KMS-11 (cell line): ENCODE measurements around the gene POLDIP3.

Experiments
- H2AFZ ChIP-seq: fragments of 200-600 bp; sonication (generic); 2 replicates; pipeline ENCODE4 v1.6.1; 2016; ENCODE audit warnings: antibody characterized with exemption, mixed run types, low read depth
- H3K27ac ChIP-seq: fragments of 200-600 bp; sonication (generic); 2 replicates; pipeline ENCODE4 v1.6.1; 2016; ENCODE audit warnings: mild to moderate bottlenecking, mixed run types
- H3K27me3 ChIP-seq: fragments of 200-600 bp; sonication (generic); 2 replicates; pipeline ENCODE4 v1.6.1; 2017; ENCODE audit warnings: mild to moderate bottlenecking, low read depth, mixed run types, moderate library complexity; ENCODE audit not compliant: insufficient read depth
- H3K36me3 ChIP-seq: fragments of 200-600 bp; sonication (generic); 2 replicates; pipeline ENCODE4 v1.6.1; 2017; ENCODE audit warnings: mild to moderate bottlenecking, mixed run types; ENCODE audit not compliant: insufficient read depth
- H3K4me1 ChIP-seq: fragments of 200-600 bp; sonication (generic); 2 replicates; pipeline ENCODE4 v1.6.1; 2016; ENCODE audit warnings: mild to moderate bottlenecking, low read depth, mixed run types; ENCODE audit not compliant: poor library complexity, severe bottlenecking
- H3K4me2 ChIP-seq: fragments of 200-600 bp; sonication (generic); 2 replicates; pipeline ENCODE4 v1.7.0; 2016; ENCODE audit warnings: mild to moderate bottlenecking, mixed run types
- H3K4me3 ChIP-seq: fragments of 200-600 bp; sonication (generic); IDR thresholded peaks from 2 replicates; pipeline ENCODE4 v1.6.1; 2017; ENCODE audit warnings: low read depth, low read length, mixed read lengths; ENCODE audit not compliant: insufficient read depth
- H3K79me2 ChIP-seq: fragments of 200-600 bp; sonication (generic); 2 replicates; pipeline ENCODE4 v1.6.1; 2016; ENCODE audit warnings: low read depth, mixed run types; ENCODE audit not compliant: insufficient read depth
- H3K9ac ChIP-seq: fragments of 200-600 bp; sonication (generic); 2 replicates; pipeline ENCODE4 v1.6.1; 2016; ENCODE audit warnings: mild to moderate bottlenecking, mixed run types
- H4K20me1 ChIP-seq: fragments of 200-600 bp; sonication (generic); 2 replicates; pipeline ENCODE4 v1.6.1; 2016; ENCODE audit warnings: mild to moderate bottlenecking, mixed run types; ENCODE audit not compliant: insufficient read depth
- CTCF ChIP-seq: fragments of 200-600 bp; sonication (generic); conservative IDR thresholded peaks from 2 replicates; pipeline ENCODE4 v1.6.1; 2017; ENCODE audit warnings: low read depth, mild to moderate bottlenecking, antibody characterized with exemption, low read length, moderate library complexity, mixed read lengths

POLDIP3 gene

GRCh38 chr22:42561856-42562255 is 52.8 kb downstream of the POLDIP3 start:
- H2AFZ ChIP-seq: no peak overlapping the region

GRCh38 chr22:42560781-42561180 is 53.9 kb downstream of the POLDIP3 start:
- no peak overlapping the region for H3K9ac ChIP-seq
- no peaks in the 10 kb centered on the region for H4K20me1 ChIP-seq
- no peak overlapping the region for H3K4me2 ChIP-seq
- peak; percentile 68 for TF ChIP-seq CTCF
- H3K36me3 ChIP-seq: no peaks in the 10 kb centered on the region
- no peak overlapping the region for H3K27ac ChIP-seq
- no peak overlapping the region for H3K4me3 ChIP-seq
- H3K79me2 ChIP-seq: no peaks in the 10 kb centered on the region
- H2AFZ ChIP-seq: no peak overlapping the region
- no peaks in the 10 kb centered on the region for H3K4me1 ChIP-seq
- no peaks in the 10 kb centered on the region for H3K27me3 ChIP-seq

More at GRCh38 chr22:42561856-42562255, 52.8 kb downstream of the POLDIP3 start:
- Histone ChIP-seq H3K4me2 (no peak overlapping the region), H4K20me1 (no peaks in the 10 kb centered on the region), H3K36me3 (no peaks in the 10 kb centered on the region), H3K27me3 (no peaks in the 10 kb centered on the region), H3K9ac (no peak overlapping the region), H3K4me3 (no peak overlapping the region), H3K79me2 (no peaks in the 10 kb centered on the region), H3K27ac (no peak overlapping the region), H3K4me1 (no peaks in the 10 kb centered on the region)
- TF ChIP-seq CTCF: no peak

DNA sequence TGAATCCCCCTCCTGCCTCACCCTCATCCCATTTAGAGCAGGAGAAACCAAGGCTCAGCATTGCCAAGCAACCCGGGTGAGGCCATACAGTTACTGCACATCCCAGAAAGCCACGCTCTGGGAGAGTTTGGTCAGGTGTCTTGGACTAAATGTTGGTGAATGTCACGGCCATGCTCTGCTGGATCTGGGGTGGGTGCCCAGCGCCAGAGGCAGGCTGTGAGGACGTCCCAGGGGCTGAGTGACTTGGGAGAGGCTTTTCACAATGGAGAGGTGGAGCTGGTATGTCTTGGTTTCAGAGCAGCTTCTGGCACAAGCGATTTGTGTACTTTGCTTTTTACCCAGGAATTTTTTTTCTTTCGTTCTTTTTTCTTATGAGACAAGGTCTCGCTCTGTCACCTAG is 54.3 kb downstream of the POLDIP3 start:
- TF ChIP-seq CTCF: no peak
- Histone ChIP-seq H3K79me2 (no peaks in the 10 kb centered on the region), H3K36me3 (no peaks in the 10 kb centered on the region), H3K9ac (no peak overlapping the region), H3K27ac (no peak overlapping the region), H3K4me3 (no peak overlapping the region), H3K4me2 (no peak overlapping the region), H3K4me1 (no peaks in the 10 kb centered on the region), H4K20me1 (no peaks in the 10 kb centered on the region), H3K27me3 (no peaks in the 10 kb centered on the region), H2AFZ (no peak overlapping the region)

DNA sequence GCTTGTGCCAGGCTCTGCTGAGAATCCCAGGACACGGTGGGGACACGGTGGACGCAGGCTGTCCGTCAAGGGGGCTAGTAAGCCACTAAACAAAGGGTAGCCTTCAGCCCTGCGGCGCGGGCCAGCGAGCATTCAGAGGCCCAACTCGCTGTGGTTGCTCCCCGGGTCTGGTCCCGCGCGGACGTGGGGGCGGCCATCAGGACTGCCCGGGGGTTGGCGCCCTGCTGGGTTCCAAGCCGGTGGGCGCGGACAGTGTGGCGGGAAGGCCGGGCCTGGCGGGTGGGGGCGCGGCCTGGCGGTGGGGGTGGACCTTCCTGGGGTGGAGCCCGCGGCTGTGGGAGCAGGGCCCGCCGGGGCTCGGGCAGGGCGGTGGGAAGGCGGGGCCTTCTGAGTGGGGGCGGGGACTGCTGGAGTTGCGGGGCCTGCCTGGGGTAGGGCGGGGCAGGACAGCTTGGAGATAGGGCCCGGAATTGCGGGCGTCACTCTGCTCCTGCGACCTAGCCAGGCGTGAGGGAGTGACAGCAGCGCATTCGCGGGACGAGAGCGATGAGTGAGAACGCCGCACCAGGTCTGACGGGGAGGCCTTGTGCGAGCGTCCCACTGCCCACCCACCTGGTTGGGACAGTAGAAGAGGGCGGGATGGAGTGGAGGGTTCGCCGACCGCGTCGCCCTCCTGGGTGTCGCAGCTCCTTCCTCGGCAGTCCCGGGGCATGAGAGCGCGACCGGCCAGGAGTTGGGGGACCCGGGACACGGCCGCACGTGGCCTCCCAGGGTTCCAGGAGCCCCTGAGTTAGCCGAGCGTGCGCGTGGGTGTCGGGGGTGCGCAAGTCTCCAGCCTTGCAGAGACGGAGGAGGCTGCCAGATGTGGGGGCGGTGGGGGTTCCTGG is 61.0 kb downstream of the POLDIP3 start, which contains the start of gene SERHL2:
TSS of gene SERHL2 (plus strand) at position 482 of the 887 bp plus-strand sequence. CDS start at position 547, 65 bp downstream.
- TF ChIP-seq CTCF: no peak
- peaks cover 40% of the 10 kb centered on the region for H3K27me3 ChIP-seq
- H2AFZ ChIP-seq: no peak within 1 kb of the TSS
- no peak within 1 kb of the TSS for H3K4me2 ChIP-seq
- no peak within 1 kb of the TSS for H3K27ac ChIP-seq
- peaks cover 23% of the 10 kb centered on the region for H3K4me1 ChIP-seq
- no peaks in the 10 kb centered on the region for H3K36me3 ChIP-seq
- no peak within 1 kb of the TSS for H3K9ac ChIP-seq
- H3K4me3 ChIP-seq: no peak within 1 kb of the TSS
- no peaks in the 10 kb centered on the region for H3K79me2 ChIP-seq
- no peaks in the 10 kb centered on the region for H4K20me1 ChIP-seq
